Measurements from ENCODE around the gene HDHD5. TPM values are rescaled to one million over a fixed set of nuclear protein-coding genes. Genes with fewer than 3 reads are reported as not detected.

Gene HDHD5
- total RNA-seq, 1 donor from 2014 or later, result 44.3 TPM

GRCh38 chr22:17091851-17092250 lies 67.2 kb downstream of the HDHD5 start:
- DNase-seq (ENCODE audit: low spot score), result no peak
- peaks cover 29% of the 10 kb centered on the region for H3K36me3 Mint-ChIP-seq (ENCODE audit: low read depth)
- peaks cover 51% of the 10 kb centered on the region for H3K4me1 Mint-ChIP-seq (ENCODE audit: low read depth)
- H3K9me3 Mint-ChIP-seq, result no peaks in the 10 kb centered on the region
- H3K27ac Mint-ChIP-seq, result no peak overlapping the region
- H3K27me3 Mint-ChIP-seq (ENCODE audit: low read depth), result no peaks in the 10 kb centered on the region
- intact Hi-C loops (cut with micrococcal nuclease), result no loop called here
- H3K4me3 Mint-ChIP-seq (ENCODE audit: low read depth), result no peak overlapping the region

- DNase-seq (ENCODE audit: low spot score), result no peak
- Mint-ChIP-seq H3K4me1 (ENCODE audit: low read depth) (peaks cover 58% of the 10 kb centered on the region), H3K4me3 (ENCODE audit: low read depth) (no peak overlapping the region), H3K27me3 (ENCODE audit: low read depth) (no peaks in the 10 kb centered on the region), H3K27ac (no peak overlapping the region), H3K36me3 (ENCODE audit: low read depth) (peaks cover 26% of the 10 kb centered on the region), H3K9me3 (no peaks in the 10 kb centered on the region)
- intact Hi-C loops (cut with micrococcal nuclease), result no loop called here
Observed at GRCh38 chr22:17090550-17090949, 68.5 kb downstream of the HDHD5 start.

Other genes with a start within 250 kb of the HDHD5 start
- 0.07 TPM in 1 of 2 replicates, not detected in the other for gene GAB4, start 151.1 kb downstream of the HDHD5 start, total RNA-seq
- gene IL17RA, start 74.3 kb downstream of the HDHD5 start, total RNA-seq, result 16.8 and 17.6 TPM in 2 replicates
- 0.05 and 0.09 TPM in 2 replicates for gene TMEM121B, start 37.9 kb downstream of the HDHD5 start, total RNA-seq
- gene ADA2, start 60.2 kb upstream of the HDHD5 start, total RNA-seq, result 3.9 and 4.5 TPM in 2 replicates
- not detected in 2 replicates for gene CECR2, start 210.2 kb upstream of the HDHD5 start, total RNA-seq

Measured in activated T-helper 2 cell treated with anti-CD3 and anti-CD28 coated beads, Interferon-gamma antibody, Interleukin-2, Interleukin-4, amounts not matched to agents 10 μg/mL and 5 μg/mL and 100 μg/mL, durations not matched to agents 14 hours and 24 hours and 36 hours (primary cell).